GM23338 (cell line): ENCODE results near the gene TNFRSF12A. TPM values are rescaled to one million over a fixed set of nuclear protein-coding genes. Genes with fewer than 3 reads are reported as not detected.

Source experiments
- ATAC-seq: fragments of 200-7000 bp; cut with Tn5 transposase; 3 replicates; pipeline ENCODE4 v1.9.1; 2020
- DNase-seq: peaks from one replicate; pipeline ENCODE4 v3.0.0-alpha.2; 2015; ENCODE audit warnings: low spot score
- H2AFZ ChIP-seq: fragments of 200-600 bp; sonication (generic); 2 replicates; pipeline ENCODE4 v1.8.0; 2016; ENCODE audit warnings: antibody characterized with exemption, mild to moderate bottlenecking, moderate library complexity
- H3F3A ChIP-seq: fragments of 200-600 bp; sonication (generic); replicated peaks from 2 replicates; pipeline ENCODE4 v1.8.0; 2017; ENCODE audit warnings: antibody characterized with exemption, mixed run types, low read depth
- H3K27ac ChIP-seq: fragments of 200-600 bp; sonication (generic); 2 replicates; pipeline ENCODE4 v1.6.1; 2016; ENCODE audit warnings: low read depth
- H3K27me3 ChIP-seq: fragments of 200-600 bp; sonication (generic); 2 replicates; pipeline ENCODE4 v1.8.0; 2016; ENCODE audit warnings: mild to moderate bottlenecking, mixed run types, moderate library complexity; ENCODE audit not compliant: insufficient read depth
- H3K36me3 ChIP-seq: fragments of 200-600 bp; sonication (generic); 2 replicates; pipeline ENCODE4 v1.8.0; 2016; ENCODE audit warnings: mild to moderate bottlenecking; ENCODE audit not compliant: insufficient read depth
- H3K4me1 ChIP-seq: fragments of 200-600 bp; sonication (generic); 2 replicates; pipeline ENCODE4 v1.8.0; 2016; ENCODE audit warnings: mild to moderate bottlenecking, moderate library complexity; ENCODE audit not compliant: insufficient read depth
- H3K4me2 ChIP-seq: fragments of 200-600 bp; sonication (generic); 2 replicates; pipeline ENCODE4 v1.7.1; 2017; ENCODE audit warnings: mixed run types
- H3K4me3 ChIP-seq: fragments of 200-600 bp; sonication (generic); 2 replicates; pipeline ENCODE4 v1.6.1; 2016; ENCODE audit warnings: mixed run types
- H3K79me2 ChIP-seq: fragments of 200-600 bp; sonication (generic); replicated peaks from 2 replicates; pipeline ENCODE4 v1.8.0; 2017; ENCODE audit warnings: mild to moderate bottlenecking; ENCODE audit not compliant: insufficient read depth
- H3K9me2 ChIP-seq: fragments of 200-600 bp; sonication (generic); 2 replicates; pipeline ENCODE4 v1.8.0; 2017; ENCODE audit not compliant: insufficient read depth
- H4K20me1 ChIP-seq: fragments of 200-600 bp; sonication (generic); replicated peaks from 2 replicates; pipeline ENCODE4 v1.8.0; 2017; ENCODE audit warnings: mild to moderate bottlenecking; ENCODE audit not compliant: insufficient read depth
- H3K27ac Mint-ChIP-seq: 2 replicates; pipeline ENCODE4 v1.8.0; 2020; ENCODE audit warnings: inconsistent platforms, mild to moderate bottlenecking, moderate library complexity, mixed read lengths
- H3K27me3 Mint-ChIP-seq: 3 replicates; pipeline ENCODE4 v1.8.0; 2022; ENCODE audit warnings: low read depth, mild to moderate bottlenecking, moderate library complexity, mixed read lengths, inconsistent platforms; ENCODE audit not compliant: insufficient read depth, poor library complexity
- H3K36me3 Mint-ChIP-seq: 3 replicates; pipeline ENCODE4 v1.8.0; 2021; ENCODE audit warnings: low read depth, mild to moderate bottlenecking, inconsistent platforms, moderate library complexity, mixed read lengths
- H3K4me1 Mint-ChIP-seq: 3 replicates; pipeline ENCODE4 v1.8.0; 2020; ENCODE audit warnings: mild to moderate bottlenecking, inconsistent platforms, mixed read lengths
- H3K4me3 Mint-ChIP-seq: 3 replicates; pipeline ENCODE4 v1.8.0; 2021; ENCODE audit warnings: moderate library complexity, mild to moderate bottlenecking, inconsistent platforms, mixed read lengths
- H3K9me3 Mint-ChIP-seq: 3 replicates; pipeline ENCODE4 v1.8.0; 2020; ENCODE audit warnings: moderate library complexity, mild to moderate bottlenecking, inconsistent platforms, mixed read lengths
- CREB1 ChIP-seq: fragments of 250-450 bp; sonication (Bioruptor Pico); IDR thresholded peaks from 2 replicates; pipeline ENCODE4 v1.5.0; 2020; ENCODE audit warnings: low read depth, mild to moderate bottlenecking, moderate library complexity
- CTCF ChIP-seq, 2 experiments: fragments of 200-600 bp in 1 of 2; sonication (generic) in 1 of 2; conservative IDR thresholded peaks; 2 replicates each; pipeline versions ENCODE4 v1.5.1 to v1.6.1; 2016 to 2017; ENCODE audit warnings: antibody characterized with exemption in 2 of 2, low read depth in 2 of 2, mild to moderate bottlenecking in 2 of 2, moderate library complexity in 1 of 2
- ETS1 ChIP-seq: IDR thresholded peaks from 2 replicates; pipeline ENCODE4 v1.6.1; 2016; ENCODE audit warnings: antibody characterized with exemption
- EZH2 ChIP-seq: fragments of 200-600 bp; sonication (generic); IDR thresholded peaks from one replicate; pipeline ENCODE4 v1.8.0; 2017; ENCODE audit warnings: antibody characterized with exemption, mild to moderate bottlenecking, low read depth; ENCODE audit not compliant: unreplicated experiment
- EZH2phosphoT487 ChIP-seq: fragments of 200-600 bp; sonication (generic); IDR thresholded peaks from one replicate; pipeline ENCODE4 v1.8.1; 2018; ENCODE audit warnings: antibody characterized with exemption; ENCODE audit not compliant: unreplicated experiment
- JUNB ChIP-seq: IDR thresholded peaks from one replicate; pipeline ENCODE4 v1.6.1; 2016; ENCODE audit warnings: antibody characterized with exemption; ENCODE audit not compliant: unreplicated experiment
- NANOG ChIP-seq: IDR thresholded peaks from 2 replicates; pipeline ENCODE4 v1.6.1; 2016; ENCODE audit warnings: antibody characterized with exemption, borderline replicate concordance
- POLR2AphosphoS5 ChIP-seq: IDR thresholded peaks from 2 replicates; pipeline ENCODE4 v1.6.1; 2016; ENCODE audit warnings: antibody characterized with exemption, low read depth
- REST ChIP-seq: IDR thresholded peaks from one replicate; pipeline ENCODE4 v1.6.1; 2018; ENCODE audit warnings: antibody characterized with exemption; ENCODE audit not compliant: unreplicated experiment
- STAT1 ChIP-seq: IDR thresholded peaks from one replicate; pipeline ENCODE4 v1.6.1; 2016; ENCODE audit warnings: antibody characterized with exemption; ENCODE audit not compliant: unreplicated experiment
- ZNF114 ChIP-seq: fragments of 250-450 bp; sonication (Bioruptor Pico); IDR thresholded peaks from 2 replicates; pipeline ENCODE4 v1.5.0; 2020; ENCODE audit warnings: mild to moderate bottlenecking, moderate library complexity
- ZNF331 ChIP-seq: fragments of 250-450 bp; sonication (Bioruptor Pico); IDR thresholded peaks from 2 replicates; pipeline ENCODE4 v1.5.0; 2020; ENCODE audit warnings: low read depth, mild to moderate bottlenecking, moderate library complexity
- ZNF462 ChIP-seq: fragments of 250-450 bp; sonication (Bioruptor Pico); IDR thresholded peaks from 2 replicates; pipeline ENCODE4 v1.5.0; 2020; ENCODE audit warnings: mild to moderate bottlenecking, moderate library complexity
- polyA plus RNA-seq: library from polyadenylated mRNA; unstranded; fragments of >200 nt; fragmentation: Nextera tagmentation; extraction: Ambion mirVana; gene quantifications from 2 replicates; pipeline ENCODE4 v1.2.1, GENCODE V29; 2016
- total RNA-seq: library from RNA; depleted of rRNA; stranded (reverse); fragments of >200 nt; shearing (Covaris generic); gene quantifications from 2 replicates; pipeline ENCODE4 v1.2.3, GENCODE V29; 2014

Gene TNFRSF12A
- total and polyA plus RNA-seq, 2 experiments from 2014 or later, result 78.0 to 152 TPM

GRCh38 chr16:3028716-3029319 is 8.7 kb downstream of the TNFRSF12A start:
- Mint-ChIP-seq H3K9me3 (no peaks in the 10 kb centered on the region; the same call in 1 of the 3 replicates), H3K36me3 (peaks cover 46% of the 10 kb centered on the region), H3K27ac (no peak overlapping the region), H3K4me1 (peaks cover 30% of the 10 kb centered on the region), H3K4me3 (no peak overlapping the region), H3K27me3 (peaks cover 31% of the 10 kb centered on the region)
- no peaks in the 10 kb centered on the region for H3K9me2 ChIP-seq
- H2AFZ ChIP-seq, result no peak overlapping the region
- TF ChIP-seq CREB1 (CRISPR knock-in tag), result no peak
- TF ChIP-seq EZH2phosphoT487, result no peak
- no peak for TF ChIP-seq ZNF462 (CRISPR knock-in tag)
- TF ChIP-seq ETS1, result no peak
- TF ChIP-seq NANOG, result no peak
- TF ChIP-seq POLR2AphosphoS5, result no peak
- no peak for TF ChIP-seq EZH2
- TF ChIP-seq CTCF (conservative IDR thresholded peaks at IDR 0.05; ENCODE audit: low read depth in 2 of 2), result no peak
- no peak for TF ChIP-seq ZNF331 (CRISPR knock-in tag)
- no peak for TF ChIP-seq ZNF114 (CRISPR knock-in tag)
- no peak for TF ChIP-seq JUNB
- TF ChIP-seq STAT1, result no peak
- no peak for TF ChIP-seq REST
- H3F3A ChIP-seq, result peaks cover 45% of the 10 kb centered on the region
- DNase-seq, result peak; percentile 42
- peaks cover 27% of the 10 kb centered on the region for H3K4me1 ChIP-seq
- no peak overlapping the region for H3K27ac ChIP-seq
- peak overlapping the region; percentile 48 for H3K4me2 ChIP-seq
- H3K4me3 ChIP-seq, result peak overlapping the region; percentile 17; the same call in 1 of the 2 replicates
- peaks cover 21% of the 10 kb centered on the region for H4K20me1 ChIP-seq
- H3K79me2 ChIP-seq, result no peaks in the 10 kb centered on the region; the same call in 1 of the 2 replicates
- H3K36me3 ChIP-seq, result no peaks in the 10 kb centered on the region
- no peak for ATAC-seq
- peaks cover 16% of the 10 kb centered on the region for H3K27me3 ChIP-seq
